MM.1S (cell line): Measurements from ENCODE around the gene PPP6R1.

ENCODE experiments used
- CTCF ChIP-seq: fragments of 300-600 bp; sonication (generic); IDR thresholded peaks from 2 replicates; pipeline ENCODE4 v1.5.1; 2016; ENCODE audit warnings: antibody characterized with exemption, low read length, mixed read lengths
- EZH2 ChIP-seq: fragments of 300-600 bp; sonication (generic); optimal IDR thresholded peaks from 2 replicates; pipeline ENCODE3; 2017; ENCODE audit warnings: low read depth, mild to moderate bottlenecking, antibody characterized with exemption, low read length, mixed read lengths

DNA sequence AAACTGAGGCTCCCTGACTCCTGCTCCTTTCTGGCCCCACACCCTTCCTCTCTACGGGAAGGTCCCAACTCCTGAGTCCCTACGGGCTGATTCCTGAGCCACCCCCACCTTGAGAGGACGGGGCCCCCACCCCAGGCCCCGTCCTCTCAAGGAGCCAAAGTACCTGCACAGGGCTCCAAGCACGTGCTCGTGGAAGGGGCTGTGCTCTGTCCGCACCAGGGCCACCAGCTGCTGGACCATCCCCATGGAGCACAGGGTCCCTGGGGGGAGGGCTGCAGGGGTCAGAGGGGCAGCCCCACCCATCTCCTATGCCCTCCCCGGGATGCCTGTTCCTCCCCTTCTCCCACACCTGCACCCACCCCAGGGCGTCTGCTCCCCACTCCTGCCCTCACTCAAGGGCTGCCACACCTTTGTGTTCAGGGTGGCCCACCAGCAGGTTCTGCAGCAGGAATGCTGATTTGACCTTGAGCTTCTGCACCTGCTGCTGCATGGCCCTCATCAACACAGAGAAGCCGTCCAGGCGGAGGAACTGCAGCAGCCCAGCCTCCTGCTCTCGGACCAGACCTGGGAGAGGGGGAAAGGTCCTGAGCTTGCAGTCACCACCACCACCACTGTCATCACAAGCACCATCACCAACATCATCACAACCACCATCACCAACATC is 7.0 kb upstream of the PPP6R1 start:
- TF ChIP-seq EZH2 (no peak), CTCF (no peak)
